Left ventricle myocardium superior (tissue), 1 donor: ENCODE results near the gene NUDT21. TPM values are rescaled to one million over a fixed set of nuclear protein-coding genes. Genes with fewer than 3 reads are reported as not detected.
"Not testable (repeated sequence)": the region's sequence is repeated elsewhere in the genome, so short reads cannot be mapped to it uniquely, and the experiment has no call there.

ENCODE experiments used
- ATAC-seq: fragments of 200-7000 bp; cut with Tn5 transposase; one replicate; pipeline ENCODE4 v1.9.1; 2020; ENCODE audit warnings: mild to moderate bottlenecking, moderate library complexity
- DNase-seq: peaks from one replicate; pipeline ENCODE4 v3.0.0-alpha.2; 2020
- intact Hi-C: fragments of 100-400 bp; cut with micrococcal nuclease; formaldehyde crosslinking; loops from one replicate; pipeline ENCODE4 v1.11.0; 2022
- long read RNA-seq: library from polyadenylated mRNA; unstranded; transcript quantifications from one replicate; pipeline ENCODE4 v2.0.0, GENCODE V29; 2021
- total RNA-seq: library from RNA; stranded (reverse); fragmentation: NEBNext Ultra II Directional; extraction: Animal tissue kit (Norgen Biotek cat#: 25700); gene quantifications from one replicate; pipeline ENCODE4 v1.2.1, GENCODE V29; 2021
- donor health status: DM: no; HTN: yes; CAD: no; lungs with severe emphysema.

Gene NUDT21
- 66.3 TPM for total RNA-seq
- long read RNA-seq, full-length matches to known transcripts = 89 of 96 reads
- long read RNA-seq, partial matches to known transcripts = 6 of 96 reads
- long read RNA-seq, other reads (novel, unspliced or antisense) = 1 of 96 reads

DNA sequence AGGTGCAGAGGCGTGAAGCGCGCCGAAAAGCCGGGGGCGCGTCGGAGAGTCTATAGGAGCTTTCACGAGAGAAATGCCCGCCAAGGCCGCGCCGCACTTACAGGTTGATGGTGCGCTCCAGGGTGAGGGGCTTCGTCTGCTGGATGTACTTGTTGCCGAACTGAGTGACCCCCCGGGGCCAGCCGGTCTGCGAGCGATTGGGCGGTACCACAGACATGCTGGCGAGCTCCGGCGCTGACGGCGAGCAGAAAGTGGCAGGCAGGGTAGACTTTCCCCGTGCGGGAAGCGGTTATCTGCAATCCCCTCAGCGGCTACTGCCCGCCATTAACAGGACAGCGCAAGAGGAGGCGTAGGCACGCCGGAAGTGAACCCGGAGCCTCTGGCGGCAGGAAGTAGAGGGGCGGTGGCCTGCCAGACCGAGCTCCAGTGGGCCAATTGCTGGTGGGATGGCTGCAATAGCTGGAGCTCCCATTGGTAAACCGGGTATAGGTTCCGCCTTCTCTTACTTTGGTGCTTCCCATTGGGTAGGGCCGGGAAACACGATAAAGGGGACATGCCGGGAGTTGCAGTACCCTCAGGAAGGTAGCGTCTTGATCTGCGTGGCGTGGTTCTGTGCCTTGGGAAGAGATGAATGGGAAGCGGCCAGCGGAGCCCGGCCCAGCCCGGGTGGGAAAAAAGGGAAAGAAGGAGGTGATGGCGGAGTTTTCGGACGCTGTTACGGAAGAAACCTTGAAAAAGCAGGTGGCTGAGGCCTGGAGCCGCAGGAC, at the start of gene NUDT21, which contains the start of gene OGFOD1:
NUDT21 (minus strand) TSS at position 347 of the 767 bp plus-strand sequence; CDS start at position 217, 130 bp downstream.
OGFOD1 (plus strand) TSS at position 569 of the 767 bp plus-strand sequence; CDS start at position 628, 59 bp downstream.
- DNase-seq (peak; percentile 94), ATAC-seq (peak; percentile 99)
- intact Hi-C loops = no loop called here

DNA sequence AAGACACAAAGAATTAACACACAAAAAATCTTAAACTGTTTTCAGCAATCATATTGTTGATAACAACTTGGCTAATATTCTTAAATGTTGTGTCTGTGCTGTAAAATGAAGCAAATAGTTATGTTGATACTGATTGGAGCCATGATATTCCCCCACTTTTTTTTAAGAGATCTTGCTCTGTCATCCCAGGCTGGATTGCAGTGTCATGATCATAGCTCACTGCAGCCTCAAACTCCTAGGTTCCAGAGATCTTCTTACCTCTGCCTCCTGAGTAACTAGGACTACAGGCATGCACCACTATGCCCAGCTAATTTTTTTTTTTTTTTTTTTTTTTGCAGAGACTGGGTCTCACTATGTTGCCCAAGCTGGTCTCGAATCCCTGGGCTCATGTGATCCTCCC, 42.7 kb upstream of the NUDT21 start:
- ATAC-seq (no peak), DNase-seq (no peak)
- intact Hi-C loops = no loop called here

DNA sequence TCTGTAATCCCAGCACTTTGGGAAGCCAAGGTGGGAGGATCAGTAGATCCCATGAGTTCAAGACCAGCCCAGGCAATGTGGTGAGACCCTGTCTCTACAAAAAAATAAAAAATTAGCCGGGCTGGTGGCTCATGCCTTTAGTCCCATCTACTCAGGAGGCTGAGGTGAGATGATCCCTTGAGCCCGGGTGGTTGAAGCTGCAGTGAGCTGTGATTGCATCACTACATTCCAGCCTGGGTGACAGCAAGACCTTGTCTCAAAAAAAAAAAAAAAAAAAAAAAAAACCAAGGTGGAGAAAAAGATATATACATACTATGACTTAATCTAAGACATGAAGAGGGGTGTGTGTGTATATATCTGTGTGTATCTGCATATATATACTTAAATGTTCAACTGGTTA, 42.0 kb upstream of the NUDT21 start:
- intact Hi-C loops = no loop called here

DNA sequence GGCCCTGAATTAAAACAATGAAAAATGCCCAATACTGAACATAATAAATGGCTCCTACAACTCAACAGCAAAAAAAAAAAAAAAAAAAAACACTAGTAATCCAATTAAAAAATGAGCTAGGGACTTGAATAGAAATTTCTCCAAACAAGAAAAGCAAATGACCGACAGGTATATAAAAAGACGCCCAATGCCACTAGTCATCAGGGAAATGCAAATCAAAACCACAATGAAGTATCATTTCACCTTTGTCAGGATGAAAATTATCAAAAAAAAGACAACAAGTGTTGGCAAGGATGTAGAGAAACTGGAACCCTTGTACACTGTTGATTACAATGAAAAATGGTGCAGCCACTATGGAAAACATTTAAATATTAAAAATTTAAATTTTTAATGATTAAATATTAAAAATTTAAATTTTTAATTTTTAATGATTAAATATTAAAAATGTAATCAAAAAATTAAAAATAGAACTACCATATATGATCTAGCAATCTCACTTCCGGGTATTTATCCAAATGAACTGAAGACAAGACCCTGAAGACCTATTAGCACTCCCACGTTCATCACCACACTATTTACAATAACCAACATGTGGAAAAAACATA, 40.6 kb upstream of the NUDT21 start:
- no peak for DNase-seq
- intact Hi-C loops = no loop called here
- no peak for ATAC-seq

More for the DNA sequence above, 42.0 kb upstream of the NUDT21 start:
- no peak for DNase-seq
- peak; percentile 27 for ATAC-seq

DNA sequence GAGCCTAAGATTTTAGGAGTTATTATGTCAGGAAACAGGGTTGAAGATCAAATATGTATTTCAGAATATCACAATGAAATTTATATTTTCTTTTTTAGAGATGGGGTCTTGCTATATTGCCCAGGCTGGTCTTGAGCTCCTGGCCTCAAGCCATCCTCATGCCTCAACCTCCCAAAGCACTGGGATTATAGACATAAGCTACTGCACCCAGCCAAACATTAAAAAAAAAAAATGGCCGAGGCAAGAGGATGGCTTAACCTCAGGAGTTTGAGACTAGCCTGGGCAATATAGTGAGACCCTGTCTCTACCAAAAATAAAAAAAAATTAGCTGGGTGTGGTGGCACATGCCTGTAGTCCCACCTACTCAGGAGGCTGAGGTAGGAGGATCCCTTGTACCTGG, 37.7 kb upstream of the NUDT21 start:
- ATAC-seq, DNase-seq, intact Hi-C loops: not testable (repeated sequence)

DNA sequence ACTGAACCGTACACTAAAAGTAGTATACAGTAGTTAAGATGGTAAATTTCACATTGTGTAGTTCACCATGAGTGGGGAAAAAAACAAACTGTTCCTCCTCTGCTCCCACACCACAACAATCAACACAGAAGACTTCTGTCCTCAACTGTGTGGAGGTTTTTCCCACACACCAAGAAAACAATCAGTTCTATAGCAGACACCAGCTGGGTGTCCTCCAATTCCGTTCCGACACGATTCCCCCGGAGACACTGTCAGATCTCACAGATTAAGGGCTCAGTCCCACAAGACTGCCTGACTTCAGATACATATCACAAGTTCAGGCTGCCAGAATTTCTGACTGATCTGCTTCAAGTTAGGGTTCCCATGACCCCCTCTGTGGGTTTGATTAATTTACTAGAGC, 36.9 kb upstream of the NUDT21 start:
- intact Hi-C loops = no loop called here
- DNase-seq = no peak
- ATAC-seq = no peak

DNA sequence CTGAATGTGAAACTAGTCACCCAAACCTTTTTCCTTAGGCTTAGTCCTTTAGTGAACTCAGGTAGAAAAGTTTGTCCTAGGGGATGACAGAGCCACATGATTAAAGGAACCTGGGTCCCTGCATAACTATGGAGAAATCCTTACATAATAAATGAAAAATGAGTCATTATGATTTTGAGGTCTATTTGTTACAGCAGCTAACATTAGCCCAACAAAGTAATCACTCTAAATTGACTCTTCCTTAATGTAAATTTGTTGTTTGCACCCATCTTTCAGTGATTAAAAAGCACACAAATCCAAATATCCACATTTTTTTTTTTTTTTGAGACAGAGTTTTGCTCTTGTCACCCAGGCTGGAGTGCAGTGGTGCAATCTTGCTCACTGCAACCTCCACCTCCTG, 32.3 kb upstream of the NUDT21 start:
- intact Hi-C loops = no loop called here
- no peak for DNase-seq
- no peak for ATAC-seq

DNA sequence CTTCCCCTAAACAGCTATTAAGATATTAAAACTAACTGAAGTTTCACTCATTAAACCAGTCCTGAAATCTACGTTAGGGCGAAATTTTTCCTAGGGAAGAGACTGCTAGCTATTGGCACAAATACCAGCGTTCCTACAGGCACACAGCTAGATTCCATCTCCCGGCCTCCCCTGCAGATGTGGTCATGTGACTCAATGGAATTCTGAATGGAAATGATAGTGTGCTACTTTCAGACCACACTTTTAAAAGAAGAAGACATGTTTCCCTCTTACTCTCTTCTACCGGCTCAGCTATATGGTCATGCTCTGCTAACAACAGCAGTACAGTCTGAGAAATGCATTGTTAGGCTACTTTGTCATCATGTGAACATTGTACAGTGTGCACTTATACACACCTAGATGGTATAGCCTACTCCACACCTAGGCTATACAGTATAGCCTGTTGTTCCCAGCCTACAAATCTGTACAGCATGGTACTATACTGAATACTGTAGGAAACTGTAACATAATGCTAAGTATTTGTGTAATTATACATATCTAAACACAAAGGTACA, 31.6 kb upstream of the NUDT21 start:
- no peak for ATAC-seq
- no peak for DNase-seq
- intact Hi-C loops = no loop called here

DNA sequence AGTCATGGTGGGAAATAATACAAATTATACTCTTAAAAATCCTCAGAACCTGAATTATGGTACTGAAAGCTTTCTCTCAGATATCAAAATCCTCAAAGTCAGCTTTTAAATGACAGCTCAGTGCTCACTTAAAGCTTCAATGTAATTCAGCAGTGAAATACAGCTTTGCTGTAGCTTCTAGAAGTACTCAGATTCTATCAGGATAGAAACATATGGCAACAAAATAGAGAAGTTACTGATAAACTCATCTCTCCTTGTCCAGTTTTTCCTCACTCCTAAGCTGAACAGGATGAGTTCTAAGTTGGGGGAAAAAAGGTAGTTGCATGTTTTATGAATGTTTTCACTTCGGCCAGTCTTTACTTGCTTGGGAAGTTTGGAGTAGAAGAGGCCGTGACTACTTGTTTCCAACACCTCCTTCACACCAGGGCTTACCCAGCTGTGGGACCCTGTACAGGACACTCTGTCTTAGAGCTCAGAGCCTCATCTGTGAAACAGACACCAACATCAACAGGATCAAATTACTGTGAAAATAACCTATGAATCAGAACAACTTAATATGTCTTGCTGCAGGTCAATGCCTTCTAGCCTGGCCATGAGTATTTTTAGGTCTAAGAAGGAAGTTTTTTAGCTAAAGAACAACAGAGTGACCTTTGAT, 30.5 kb upstream of the NUDT21 start:
- ATAC-seq (no peak), DNase-seq (no peak)
- intact Hi-C loops = no loop called here

DNA sequence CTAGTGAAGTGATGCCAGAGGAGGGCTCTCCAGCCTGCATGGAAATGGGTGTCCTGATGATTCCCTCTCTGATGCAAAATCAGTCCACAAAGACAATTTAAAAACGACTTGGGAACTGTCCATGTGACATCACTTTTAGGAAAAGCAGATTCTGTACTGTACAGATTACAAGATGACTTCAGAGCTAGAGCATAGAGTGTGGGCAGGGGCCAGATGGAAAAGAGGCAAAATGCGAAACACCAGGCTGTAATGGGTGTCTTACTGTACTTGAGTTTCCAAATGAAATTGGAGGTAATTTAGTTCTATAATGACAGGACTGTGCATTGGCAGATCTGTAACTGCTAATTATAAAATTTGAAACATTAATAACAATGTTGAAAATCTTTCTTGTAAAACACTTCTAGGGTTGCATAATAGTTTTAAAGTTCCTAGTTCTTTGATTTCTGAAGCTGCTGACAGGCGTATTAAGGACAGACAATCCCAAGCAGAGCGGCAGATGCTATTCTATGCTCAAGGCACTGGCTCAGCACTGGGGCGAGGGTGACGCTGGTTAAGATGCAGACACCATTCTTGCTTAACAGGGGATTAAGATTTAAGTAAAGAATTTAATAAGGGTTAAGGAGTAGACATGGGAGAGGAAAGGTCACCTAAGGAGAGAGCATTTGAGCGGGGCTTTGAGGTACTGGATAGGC, 29.8 kb upstream of the NUDT21 start:
- ATAC-seq = no peak
- intact Hi-C loops = no loop called here
- DNase-seq = no peak

DNA sequence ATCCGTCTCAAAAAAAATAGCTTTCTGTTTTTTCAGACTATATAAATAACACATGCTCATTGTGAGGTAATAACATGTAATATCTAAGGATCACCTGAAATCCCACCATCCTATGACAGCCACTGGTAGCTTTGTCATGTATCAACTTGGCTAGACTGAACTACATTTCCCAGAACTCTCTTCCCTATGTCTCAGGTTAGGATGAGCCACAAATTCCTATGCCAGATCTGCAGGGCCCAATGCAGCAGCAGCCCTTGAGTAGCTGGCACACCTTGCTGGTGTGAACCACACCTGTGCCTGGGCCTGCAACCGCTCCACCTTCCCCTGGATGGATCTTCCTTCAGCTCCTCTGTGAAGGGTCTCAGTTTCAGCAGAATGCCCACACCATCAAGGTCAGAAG, 28.3 kb upstream of the NUDT21 start:
- DNase-seq (no peak), ATAC-seq (no peak)
- intact Hi-C loops = no loop called here

DNA sequence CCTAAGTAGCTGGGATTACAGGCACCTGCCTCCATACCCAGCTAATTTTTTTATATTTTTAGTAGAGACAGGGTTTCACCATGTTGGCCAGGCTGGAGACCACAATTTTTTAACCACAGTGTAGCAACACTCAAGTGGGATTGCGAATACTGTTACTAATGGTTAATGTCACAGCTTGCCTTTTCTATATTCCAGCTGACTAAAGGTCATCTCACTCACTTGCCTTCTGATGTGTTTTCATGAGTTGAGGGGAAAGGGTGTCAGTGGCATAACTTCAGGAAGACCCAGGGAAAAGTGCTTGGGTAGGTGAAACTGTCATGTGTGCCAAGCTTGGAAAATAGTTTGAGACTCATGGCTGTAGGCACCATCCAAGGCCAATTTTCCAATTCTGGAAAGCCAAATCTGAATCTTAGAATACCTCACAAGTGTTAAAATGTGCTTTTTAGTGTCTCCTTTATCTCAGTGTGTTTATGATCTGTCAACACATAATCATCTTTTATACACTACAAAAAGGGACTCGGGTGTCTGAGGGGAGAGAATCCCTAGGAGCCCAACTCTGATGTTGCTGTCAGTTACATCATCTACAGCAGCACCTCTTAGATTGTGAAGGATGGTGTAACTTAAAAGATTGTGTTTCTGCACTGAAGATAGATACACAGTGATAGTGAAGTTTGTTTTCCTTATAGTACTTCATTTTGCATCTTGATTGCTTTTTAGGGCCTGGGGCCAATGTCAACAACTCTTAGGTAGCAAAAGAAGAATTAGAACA, 27.3 kb upstream of the NUDT21 start:
- intact Hi-C loops = no loop called here
- no peak for DNase-seq
- no peak for ATAC-seq

DNA sequence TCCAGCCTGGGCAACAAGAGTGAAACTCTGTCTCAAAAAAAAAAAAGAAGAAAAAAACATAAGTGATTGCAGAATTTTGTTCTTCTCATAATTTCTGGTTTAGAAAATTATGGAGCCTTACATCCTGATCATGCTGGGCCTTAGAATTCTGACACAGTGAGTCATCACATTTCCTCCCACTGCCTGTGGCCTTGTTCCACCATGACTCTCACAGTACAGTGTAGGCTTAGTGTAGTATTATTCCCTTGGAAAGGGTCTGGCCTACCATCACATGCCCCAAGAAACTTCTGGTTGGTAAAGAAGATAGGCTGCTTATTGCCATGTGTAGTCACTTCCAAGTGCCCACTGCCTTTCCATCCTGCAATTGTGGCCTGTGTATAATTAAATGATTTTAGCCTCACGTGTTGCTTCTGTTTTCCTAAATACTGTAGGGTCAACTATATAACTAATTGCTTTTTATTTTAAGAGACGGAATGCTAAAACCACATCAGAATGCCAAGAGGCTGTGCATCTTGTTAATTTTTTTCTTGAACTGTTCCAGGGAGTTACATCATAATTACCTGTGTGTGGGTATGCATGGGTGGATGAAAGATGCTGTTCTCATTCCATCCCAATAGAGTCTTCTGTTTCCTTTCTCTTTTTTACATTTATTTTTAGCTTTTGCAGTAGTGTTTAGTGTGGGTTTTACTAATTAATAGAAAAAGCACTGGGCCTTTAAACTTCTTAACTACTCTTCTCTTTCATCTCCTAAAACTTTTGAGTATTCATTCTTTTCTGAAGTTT, 26.2 kb upstream of the NUDT21 start:
- ATAC-seq = no peak
- intact Hi-C loops = no loop called here
- DNase-seq = no peak

DNA sequence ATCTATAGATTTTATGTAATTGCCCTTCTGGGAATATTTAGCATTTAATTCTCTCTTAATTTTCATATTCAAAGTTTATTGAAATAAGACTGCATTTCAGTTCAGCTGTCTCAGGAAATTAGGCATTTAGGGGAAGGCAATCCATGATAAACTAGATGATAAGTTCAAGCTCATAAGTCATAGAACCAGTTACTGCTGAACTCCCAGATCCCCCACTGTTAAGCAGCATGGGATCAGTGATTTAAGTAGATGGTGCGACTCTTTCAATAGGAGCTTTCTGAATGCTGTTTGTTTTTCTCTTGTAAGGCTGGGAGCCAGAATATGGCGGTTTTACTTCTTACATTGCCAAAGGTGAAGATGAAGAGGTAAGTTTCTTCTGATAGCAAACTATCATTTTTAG, 24.1 kb upstream of the NUDT21 start:
- ATAC-seq (no peak), DNase-seq (no peak)
- intact Hi-C loops = no loop called here

DNA sequence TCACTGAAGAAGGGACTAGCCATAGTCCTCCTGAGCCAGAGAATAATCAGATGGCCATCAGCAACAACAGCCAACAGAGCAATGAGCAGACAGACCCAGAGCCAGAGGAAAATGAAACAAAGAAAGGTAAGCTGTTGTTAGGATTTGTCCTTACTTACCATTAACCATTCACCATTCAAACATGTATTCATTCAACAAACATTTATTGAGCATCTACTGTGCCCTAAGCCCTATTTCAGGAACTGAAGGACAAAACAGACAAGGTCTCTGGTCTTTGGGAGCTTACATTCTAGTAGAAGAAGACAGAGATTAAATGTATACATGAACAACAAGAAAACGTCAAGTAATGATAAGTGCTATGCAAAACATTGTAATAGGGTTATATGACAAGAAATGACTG, 19.5 kb upstream of the NUDT21 start:
- intact Hi-C loops = no loop called here
- no peak for DNase-seq
- no peak for ATAC-seq

DNA sequence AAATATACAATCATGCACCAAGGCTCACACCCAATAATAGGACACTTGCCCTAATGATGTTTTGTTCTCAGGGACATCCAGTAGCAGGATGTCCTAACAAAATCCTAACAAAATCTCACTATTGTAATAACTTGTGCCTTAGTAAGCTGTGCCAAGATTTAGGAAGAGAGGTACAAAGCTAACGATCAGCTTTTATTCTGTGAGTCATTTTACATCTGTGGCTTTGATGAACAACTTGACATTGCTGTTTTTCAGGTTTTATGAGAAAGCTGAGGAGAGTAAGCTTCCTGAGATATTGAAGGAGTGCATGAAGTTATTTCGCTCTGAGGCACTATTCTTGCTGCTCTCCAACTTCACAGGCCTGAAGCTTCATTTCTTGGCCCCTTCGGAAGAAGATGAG, 19.1 kb upstream of the NUDT21 start:
- no peak for ATAC-seq
- no peak for DNase-seq
- intact Hi-C loops = no loop called here

DNA sequence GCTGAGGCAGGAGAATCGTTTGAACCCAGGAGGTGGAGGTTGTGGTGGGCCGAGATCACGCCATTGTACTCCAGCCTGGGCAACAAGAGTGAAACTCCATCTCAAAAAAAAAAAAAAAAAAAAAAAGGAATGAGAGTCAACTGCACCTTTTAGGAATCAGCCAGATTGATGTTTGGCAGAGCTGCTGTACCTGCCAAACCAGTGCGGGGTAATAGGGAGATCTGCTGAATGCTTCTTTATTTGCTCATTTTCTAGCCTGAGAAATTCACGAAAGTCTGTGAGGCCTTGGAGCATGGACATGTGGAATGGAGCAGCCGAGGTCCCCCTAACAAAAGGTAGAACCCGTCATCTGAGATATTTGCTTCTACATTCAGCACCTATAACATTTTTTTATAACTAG, 18.6 kb upstream of the NUDT21 start:
- ATAC-seq = no peak
- intact Hi-C loops = no loop called here
- DNase-seq = no peak

DNA sequence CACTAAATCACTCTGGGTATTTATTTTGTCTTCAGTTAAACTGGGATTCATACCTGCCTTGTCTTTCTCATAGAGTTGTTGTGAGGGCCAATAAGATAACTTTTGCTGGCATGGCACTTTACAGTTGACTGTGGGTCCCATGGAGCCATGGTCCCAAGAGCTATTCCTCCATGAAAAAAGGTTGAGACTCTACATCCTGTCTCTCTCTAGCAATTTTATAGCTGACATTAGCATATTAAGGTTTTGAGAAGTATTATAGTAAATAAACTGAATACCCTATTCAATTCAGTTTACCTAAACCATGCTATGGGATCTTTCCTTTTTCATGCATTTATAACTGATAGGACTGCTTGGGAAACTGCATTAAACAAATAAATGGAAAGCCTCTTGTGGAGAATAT, 17.7 kb upstream of the NUDT21 start:
- no peak for ATAC-seq
- no peak for DNase-seq
- intact Hi-C loops = no loop called here
